ENCODE data around the gene ZBTB20. TPM values are rescaled to one million over a fixed set of nuclear protein-coding genes. Genes with fewer than 3 reads are reported as not detected.

ZBTB20 gene
- total RNA-seq, 1 donor from 2014 or later = 15.5 TPM

DNA sequence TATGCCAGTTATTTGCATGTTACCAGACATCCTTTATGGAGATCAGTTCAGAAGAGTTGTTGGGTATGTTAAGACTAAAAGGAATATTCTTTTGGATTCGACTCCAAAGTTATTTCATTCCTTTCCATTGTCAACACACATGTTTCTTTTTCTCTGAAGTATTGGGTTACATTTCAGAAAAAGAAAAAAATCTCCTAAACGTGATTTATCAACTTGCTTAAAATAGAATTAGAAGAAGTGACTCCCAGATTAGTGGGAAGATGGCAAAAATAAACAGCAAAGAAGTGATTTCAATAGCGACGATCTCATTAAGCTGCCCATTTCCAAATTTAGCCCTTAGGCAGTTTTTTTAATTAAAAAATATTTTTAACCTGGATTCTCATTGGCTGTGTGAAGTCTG lies 767.8 kb downstream of the ZBTB20 start:
- TF ChIP-seq, protein P1, sequence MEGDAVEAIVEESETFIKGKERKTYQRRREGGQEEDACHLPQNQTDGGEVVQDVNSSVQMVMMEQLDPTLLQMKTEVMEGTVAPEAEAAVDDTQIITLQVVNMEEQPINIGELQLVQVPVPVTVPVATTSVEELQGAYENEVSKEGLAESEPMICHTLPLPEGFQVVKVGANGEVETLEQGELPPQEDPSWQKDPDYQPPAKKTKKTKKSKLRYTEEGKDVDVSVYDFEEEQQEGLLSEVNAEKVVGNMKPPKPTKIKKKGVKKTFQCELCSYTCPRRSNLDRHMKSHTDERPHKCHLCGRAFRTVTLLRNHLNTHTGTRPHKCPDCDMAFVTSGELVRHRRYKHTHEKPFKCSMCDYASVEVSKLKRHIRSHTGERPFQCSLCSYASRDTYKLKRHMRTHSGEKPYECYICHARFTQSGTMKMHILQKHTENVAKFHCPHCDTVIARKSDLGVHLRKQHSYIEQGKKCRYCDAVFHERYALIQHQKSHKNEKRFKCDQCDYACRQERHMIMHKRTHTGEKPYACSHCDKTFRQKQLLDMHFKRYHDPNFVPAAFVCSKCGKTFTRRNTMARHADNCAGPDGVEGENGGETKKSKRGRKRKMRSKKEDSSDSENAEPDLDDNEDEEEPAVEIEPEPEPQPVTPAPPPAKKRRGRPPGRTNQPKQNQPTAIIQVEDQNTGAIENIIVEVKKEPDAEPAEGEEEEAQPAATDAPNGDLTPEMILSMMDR (IDR thresholded peaks at IDR 0.05) = no peak
- no peak for DNase-seq (ENCODE audit: low spot score)
- Mint-ChIP-seq H3K36me3 (ENCODE audit: low read depth) (peaks cover 12% of the 10 kb centered on the region), H3K27me3 (ENCODE audit: low read depth) (no peaks in the 10 kb centered on the region), H3K9me3 (ENCODE audit: low read depth) (no peaks in the 10 kb centered on the region), H3K4me1 (ENCODE audit: low read depth) (peaks cover 9% of the 10 kb centered on the region), H3K27ac (ENCODE audit: unreplicated experiment) (peak overlapping the region; percentile 42), H3K4me3 (ENCODE audit: unreplicated experiment) (no peak overlapping the region)

- H3K27me3 Mint-ChIP-seq (ENCODE audit: low read depth) = no peaks in the 10 kb centered on the region
- peaks cover 12% of the 10 kb centered on the region for H3K36me3 Mint-ChIP-seq (ENCODE audit: low read depth)
- no peak overlapping the region for H3K4me3 Mint-ChIP-seq (ENCODE audit: unreplicated experiment)
- TF ChIP-seq, protein P1 (IDR thresholded peaks at IDR 0.05) = no peak
- no peak for DNase-seq (ENCODE audit: low spot score)
- peaks cover 9% of the 10 kb centered on the region for H3K4me1 Mint-ChIP-seq (ENCODE audit: low read depth)
- no peak overlapping the region for H3K27ac Mint-ChIP-seq (ENCODE audit: unreplicated experiment)
- no peaks in the 10 kb centered on the region for H3K9me3 Mint-ChIP-seq (ENCODE audit: low read depth)
Observed at GRCh38 chr3:114378760-114379159, 768.3 kb downstream of the ZBTB20 start.

GRCh38 chr3:114377426-114377825 lies 769.7 kb downstream of the ZBTB20 start:
- TF ChIP-seq, protein P1 (IDR thresholded peaks at IDR 0.05) = no peak
- no peaks in the 10 kb centered on the region for H3K27me3 Mint-ChIP-seq (ENCODE audit: low read depth)
- H3K4me1 Mint-ChIP-seq (ENCODE audit: low read depth) = peaks cover 9% of the 10 kb centered on the region
- H3K27ac Mint-ChIP-seq (ENCODE audit: unreplicated experiment) = no peak overlapping the region
- H3K4me3 Mint-ChIP-seq (ENCODE audit: unreplicated experiment) = no peak overlapping the region
- peaks cover 12% of the 10 kb centered on the region for H3K36me3 Mint-ChIP-seq (ENCODE audit: low read depth)
- H3K9me3 Mint-ChIP-seq (ENCODE audit: low read depth) = no peaks in the 10 kb centered on the region
- no peak for DNase-seq (ENCODE audit: low spot score)

DNA sequence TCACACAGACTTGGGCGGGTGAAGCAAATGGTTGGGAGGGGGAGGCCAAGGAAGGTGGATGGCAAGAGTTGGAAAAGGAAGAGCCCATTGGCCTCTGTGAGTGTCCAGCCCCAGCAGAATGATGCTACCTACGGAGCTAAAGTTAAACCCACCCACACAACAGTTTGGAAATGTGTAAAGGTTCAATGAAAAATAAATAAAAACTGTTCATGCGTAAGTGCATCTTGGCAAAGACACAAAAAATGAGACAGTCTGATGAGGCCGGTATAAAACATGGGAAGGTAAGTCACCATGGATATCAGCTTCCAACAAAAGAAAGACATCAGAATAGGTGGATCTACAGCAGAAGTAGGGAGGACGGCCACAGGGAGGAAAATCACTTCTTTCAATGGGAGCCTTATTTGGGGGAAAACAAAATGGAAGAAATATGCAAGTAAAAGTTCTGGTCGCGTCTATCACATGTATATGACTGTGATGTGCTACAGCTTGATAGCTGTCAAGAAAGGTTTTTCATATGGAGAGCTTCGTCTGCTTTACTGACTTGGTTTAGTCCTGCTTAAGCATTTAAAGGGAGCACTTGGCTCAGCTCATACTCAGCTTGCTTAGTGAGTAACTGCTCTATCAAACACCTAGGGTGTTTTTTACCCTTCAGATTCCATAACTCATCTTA lies 770.4 kb downstream of the ZBTB20 start:
- TF ChIP-seq, protein P1 (IDR thresholded peaks at IDR 0.05) = no peak
- Mint-ChIP-seq H3K4me3 (ENCODE audit: unreplicated experiment) (no peak overlapping the region), H3K27me3 (ENCODE audit: low read depth) (no peaks in the 10 kb centered on the region), H3K9me3 (ENCODE audit: low read depth) (no peaks in the 10 kb centered on the region), H3K36me3 (ENCODE audit: low read depth) (peaks cover 12% of the 10 kb centered on the region), H3K4me1 (ENCODE audit: low read depth) (peaks cover 9% of the 10 kb centered on the region), H3K27ac (ENCODE audit: unreplicated experiment) (no peak overlapping the region)
- DNase-seq (ENCODE audit: low spot score) = no peak

GRCh38 chr3:114375608-114376421 lies 771.3 kb downstream of the ZBTB20 start:
- peaks cover 12% of the 10 kb centered on the region for H3K36me3 Mint-ChIP-seq (ENCODE audit: low read depth)
- H3K4me3 Mint-ChIP-seq (ENCODE audit: unreplicated experiment) = no peak overlapping the region
- no peak overlapping the region for H3K27ac Mint-ChIP-seq (ENCODE audit: unreplicated experiment)
- H3K9me3 Mint-ChIP-seq (ENCODE audit: low read depth) = no peaks in the 10 kb centered on the region
- no peak for DNase-seq (ENCODE audit: low spot score)
- H3K4me1 Mint-ChIP-seq (ENCODE audit: low read depth) = peaks cover 9% of the 10 kb centered on the region
- H3K27me3 Mint-ChIP-seq (ENCODE audit: low read depth) = no peaks in the 10 kb centered on the region
- TF ChIP-seq, protein P1 (IDR thresholded peaks at IDR 0.05) = no peak
